Cardiac fibroblast (primary cell): ENCODE data around the gene USP6NL.

ENCODE experiments used
- DNase-seq, 2 donors: peaks; one replicate each; pipeline versions ENCODE4 v3.0.0 to v3.0.0-alpha.2; 2010; ENCODE audit warnings: low read depth in 2 of 2
- H3K4me3 ChIP-seq, 2 donors: replicated peaks in 1 of 2; 1 replicate in 1 of 2; 2 replicates in 1 of 2; pipeline ENCODE4 v1.5.1; 2011; ENCODE audit warnings: low read depth in 2 of 2, low read length in 2 of 2, mild to moderate bottlenecking in 2 of 2, moderate library complexity in 1 of 2
- CTCF ChIP-seq: IDR thresholded peaks from one replicate; pipeline ENCODE4 v1.5.1; 2011; ENCODE audit warnings: low read depth, mild to moderate bottlenecking, low read length, inconsistent platforms

The USP6NL gene

GRCh38 chr10:11568578-11568977 lies 42.9 kb downstream of the USP6NL start:
- no peak overlapping the region for H3K4me3 ChIP-seq
- no peak for DNase-seq
- no peak for TF ChIP-seq CTCF

- no peak overlapping the region for H3K4me3 ChIP-seq
- no peak for DNase-seq
- TF ChIP-seq CTCF: no peak
These were observed 46.7 kb downstream of the USP6NL start for GRCh38 chr10:11564741-11565140.

- no peak overlapping the region for H3K4me3 ChIP-seq
- no peak for DNase-seq
- no peak for TF ChIP-seq CTCF
These were observed 47.5 kb downstream of the USP6NL start for GRCh38 chr10:11563936-11564335.

GRCh38 chr10:11562888-11563287 lies 48.6 kb downstream of the USP6NL start:
- DNase-seq: no peak
- no peak overlapping the region for H3K4me3 ChIP-seq
- no peak for TF ChIP-seq CTCF

- DNase-seq: peak; percentile 32 to 41
- TF ChIP-seq CTCF: no peak
- H3K4me3 ChIP-seq: no peak overlapping the region
These were observed 51.3 kb downstream of the USP6NL start for GRCh38 chr10:11560076-11560709.

- TF ChIP-seq CTCF: no peak
- no peak for DNase-seq
- H3K4me3 ChIP-seq: no peak overlapping the region
These were observed 53.5 kb downstream of the USP6NL start for GRCh38 chr10:11557967-11558366.

GRCh38 chr10:11557513-11557912 lies 53.9 kb downstream of the USP6NL start:
- TF ChIP-seq CTCF: no peak
- H3K4me3 ChIP-seq: no peak overlapping the region
- DNase-seq: no peak
